ENCODE results near the gene FRAS1.

- TF ChIP-seq CTCF (IDR thresholded peaks at IDR 0.05) = no peak
- no peak for TF ChIP-seq POLR2A (IDR thresholded peaks at IDR 0.05)
Observed at GRCh38 chr4:78131403-78131802, 74.3 kb downstream of the FRAS1 start.
